HepG2 (cell line): Measurements from ENCODE around the gene ATG13. TPM values are rescaled to one million over a fixed set of nuclear protein-coding genes. Genes with fewer than 3 reads are reported as not detected.
A peak's percentile ranks its signal among the peaks of the same experiment; 100 is the strongest.

Source experiments
- ATAC-seq: fragments of 200-7000 bp; cut with Tn5 transposase; 3 replicates; pipeline ENCODE4 v1.9.1; 2020; ENCODE audit warnings: mild to moderate bottlenecking, moderate library complexity
- BruUV-seq: library from RNA; stranded (reverse); fragments of 400-500 nt; replicated peaks from 2 replicates; lab custom pipeline; 2021; lab: Mats Ljungman, UMichigan
- CTCF ChIA-PET: fragments of 300-600 bp; formaldehyde crosslinking; extraction: SDS; loops from one replicate; lab custom pipeline; 2021; ENCODE audit warnings: low total read pairs, inconsistent platforms, low intra/inter-chr PET ratio; lab: Yijun Ruan, JAX
- POLR2A ChIA-PET: fragments of 350-600 bp; sonication (Branson Sonifier 250); formaldehyde crosslinking; loops from one replicate; lab custom pipeline; 2020; ENCODE audit warnings: antibody characterized with exemption, inconsistent platforms; lab: Yijun Ruan, JAX
- DNase-seq: peaks from one replicate; pipeline ENCODE4 v3.0.0-alpha.2; 2015; ENCODE audit warnings: low spot score
- FAIRE-seq: peaks from 3 replicates; lab custom pipeline; 2011; peaks lifted over from hg19 to GRCh38; lab: Jason Lieb, UNC
- H2AFZ ChIP-seq: one replicate; pipeline ENCODE4 v1.6.1; 2011; ENCODE audit warnings: low read length, inconsistent platforms
- H3K27ac ChIP-seq: fragments of 300-600 bp; 3 replicates; pipeline ENCODE4 v1.8.0; 2011; ENCODE audit warnings: mixed run types, mild to moderate bottlenecking, mixed read lengths, low read length, inconsistent platforms; ENCODE audit not compliant: insufficient read depth; ENCODE audit errors: extremely low read length
- H3K27me3 ChIP-seq, 2 experiments: fragments of 200-600 bp in 1 of 2; 2 replicates in 1 of 2; 3 replicates in 1 of 2; pipeline versions ENCODE4 v1.6.0 to v1.8.0; 2011; ENCODE audit warnings: low read length in 2 of 2, mild to moderate bottlenecking in 2 of 2, moderate library complexity in 2 of 2, inconsistent platforms in 1 of 2; ENCODE audit not compliant: insufficient read depth in 2 of 2, control insufficient read depth in 1 of 2
- H3K36me3 ChIP-seq, 2 experiments: fragments of 200-600 bp in 1 of 2; replicated peaks in 1 of 2; 2 replicates in 1 of 2; 3 replicates in 1 of 2; pipeline versions ENCODE4 v1.5.1 to v1.8.0; 2011; ENCODE audit warnings: low read length in 2 of 2, inconsistent platforms in 1 of 2; ENCODE audit not compliant: insufficient read depth in 2 of 2, control insufficient read depth in 1 of 2
- H3K4me1 ChIP-seq: 2 replicates; pipeline ENCODE4 v1.5.1; 2012; ENCODE audit warnings: low read length, inconsistent platforms; ENCODE audit not compliant: insufficient read depth
- H3K4me2 ChIP-seq: 2 replicates; pipeline ENCODE4 v1.6.0; 2011; ENCODE audit warnings: low read depth, low read length, inconsistent platforms
- H3K4me3 ChIP-seq, 3 experiments: fragments of 200-600 bp in 1 of 3; sonication (generic), shearing (Covaris generic) in 1 of 3; replicated peaks in 1 of 3; 2 replicates each; pipeline ENCODE4 v1.5.1; 2011 to 2016; ENCODE audit warnings: low read length in 3 of 3, inconsistent platforms in 2 of 3, low read depth in 2 of 3, mild to moderate bottlenecking in 2 of 3, control low read depth in 1 of 3, mixed read lengths in 1 of 3; ENCODE audit not compliant: insufficient read depth in 1 of 3
- H3K79me2 ChIP-seq: one replicate; pipeline ENCODE4 v1.6.1; 2011; ENCODE audit warnings: low read length, inconsistent platforms; ENCODE audit not compliant: insufficient read depth
- H3K9ac ChIP-seq: 2 replicates; pipeline ENCODE4 v1.6.0; 2011; ENCODE audit warnings: mild to moderate bottlenecking, low read depth, low read length, inconsistent platforms; ENCODE audit not compliant: insufficient read depth
- H3K9me3 ChIP-seq: 2 replicates; pipeline ENCODE4 v1.5.1; 2012; ENCODE audit warnings: mild to moderate bottlenecking, low read length
- H4K20me1 ChIP-seq: 2 replicates; pipeline ENCODE4 v1.6.0; 2011; ENCODE audit warnings: inconsistent platforms, mild to moderate bottlenecking, low read length, moderate library complexity; ENCODE audit not compliant: insufficient read depth
- CREB1 ChIP-seq, 2 experiments: fragments of 450-650 bp in 1 of 2; IDR thresholded peaks; 2 replicates each; pipeline ENCODE4 v1.6.1; 2016 to 2017; ENCODE audit warnings: control low read depth in 1 of 2, mild to moderate bottlenecking in 1 of 2, missing compliant biosample characterization in 1 of 2, missing genetic modification characterization in 1 of 2
- FOSL1 ChIP-seq: sonication (generic); formaldehyde crosslinking; IDR thresholded peaks from 2 replicates; pipeline ENCODE4 v1.9.0; 2021; ENCODE audit warnings: missing genetic modification reagents, borderline replicate concordance
- KLF12 ChIP-seq: sonication (generic); formaldehyde crosslinking; IDR thresholded peaks from 2 replicates; pipeline ENCODE4 v1.4.0; 2020; ENCODE audit warnings: missing genetic modification reagents, borderline replicate concordance
- KLF16 ChIP-seq, 2 experiments: sonication (generic) in 1 of 2; formaldehyde crosslinking in 1 of 2; IDR thresholded peaks; 2 replicates each; pipeline versions ENCODE4 v1.6.1 to v1.8.0; 2016 to 2023; ENCODE audit warnings: missing genetic modification reagents in 2 of 2, missing compliant biosample characterization in 1 of 2
- POGK ChIP-seq: sonication (generic); formaldehyde crosslinking; conservative IDR thresholded peaks from 2 replicates; pipeline ENCODE4 v1.8.0; 2022; ENCODE audit warnings: mild to moderate bottlenecking, moderate library complexity, missing genetic modification reagents
- STAT5B ChIP-seq: sonication (generic); formaldehyde crosslinking; IDR thresholded peaks from 2 replicates; pipeline ENCODE4 v1.4.0; 2020; ENCODE audit warnings: missing genetic modification reagents
- ZNF280B ChIP-seq: sonication (generic); formaldehyde crosslinking; IDR thresholded peaks from 2 replicates; pipeline ENCODE4 v1.5.0; 2020; ENCODE audit warnings: missing genetic modification reagents, mild to moderate bottlenecking, borderline replicate concordance
- ZNF615 ChIP-seq: sonication (generic); formaldehyde crosslinking; IDR thresholded peaks from 2 replicates; pipeline ENCODE4 v1.5.0; 2020; ENCODE audit warnings: mild to moderate bottlenecking, missing genetic modification reagents, borderline replicate concordance
- WGBS: methylation state at CpG from one replicate; pipeline ENCODE4 v1.1.6; 2017; ENCODE audit warnings: low lambda C conversion rate; 5-methylcytosine and 5-hydroxymethylcytosine counted together
- in situ Hi-C: cut with HindIII; loops from 2 replicates; pipeline ENCODE4 v1.10.0; 2017; ENCODE audit warnings: low pct_unique_long_range_greater_than_20kb; ENCODE audit not compliant: extremely low pct_ligation_motif_present
- intact Hi-C: fragments of 100-400 bp; cut with micrococcal nuclease; formaldehyde crosslinking; loops from one replicate; pipeline ENCODE4 v1.10.0; 2022; ENCODE audit not compliant: unreplicated experiment
- polyA plus RNA-seq, 8 experiments: library from polyadenylated mRNA; depleted of rRNA in 3 of 8; stranded (reverse) in 7 of 8; unstranded in 1 of 8; fragments of >200 nt; fragmentation: Illumina TruSeq in 4 of 8; extraction: Trizol in 4 of 8; gene quantifications; 2 replicates each; pipeline versions ENCODE4 v1.2.1 to v1.2.3, GENCODE V29; 2011 to 2016; ENCODE audit warnings: low read depth in 4 of 8, missing spikeins in 1 of 8, mixed read lengths in 1 of 8; ENCODE audit not compliant: insufficient read depth in 1 of 8
- total RNA-seq, 5 experiments: library from RNA; depleted of rRNA; stranded (reverse); fragments of >200 nt; fragmentation: Illumina TruSeq; extraction: Trizol; gene quantifications; 2 replicates each; pipeline ENCODE4 v1.2.3, GENCODE V29; 2016; ENCODE audit warnings: low read depth in 1 of 5
- TF ChIP-seq, protein P1 (sequence below): sonication (generic); formaldehyde crosslinking; IDR thresholded peaks from 2 replicates; pipeline ENCODE4 v1.4.0; 2020; ENCODE audit warnings: missing genetic modification reagents, low read depth, mild to moderate bottlenecking, borderline replicate concordance
- TF ChIP-seq, protein P2 (sequence below): sonication (generic); formaldehyde crosslinking; IDR thresholded peaks from 2 replicates; pipeline ENCODE4 v1.5.1; 2020; ENCODE audit warnings: mild to moderate bottlenecking, missing genetic modification reagents, borderline replicate concordance

Gene ATG13
- total and polyA plus RNA-seq, 2 of the 13 experiments (the other 11 are each of a cell fraction or from before 2014, with no cell fraction given): 55.0 to 77.3 TPM

DNA sequence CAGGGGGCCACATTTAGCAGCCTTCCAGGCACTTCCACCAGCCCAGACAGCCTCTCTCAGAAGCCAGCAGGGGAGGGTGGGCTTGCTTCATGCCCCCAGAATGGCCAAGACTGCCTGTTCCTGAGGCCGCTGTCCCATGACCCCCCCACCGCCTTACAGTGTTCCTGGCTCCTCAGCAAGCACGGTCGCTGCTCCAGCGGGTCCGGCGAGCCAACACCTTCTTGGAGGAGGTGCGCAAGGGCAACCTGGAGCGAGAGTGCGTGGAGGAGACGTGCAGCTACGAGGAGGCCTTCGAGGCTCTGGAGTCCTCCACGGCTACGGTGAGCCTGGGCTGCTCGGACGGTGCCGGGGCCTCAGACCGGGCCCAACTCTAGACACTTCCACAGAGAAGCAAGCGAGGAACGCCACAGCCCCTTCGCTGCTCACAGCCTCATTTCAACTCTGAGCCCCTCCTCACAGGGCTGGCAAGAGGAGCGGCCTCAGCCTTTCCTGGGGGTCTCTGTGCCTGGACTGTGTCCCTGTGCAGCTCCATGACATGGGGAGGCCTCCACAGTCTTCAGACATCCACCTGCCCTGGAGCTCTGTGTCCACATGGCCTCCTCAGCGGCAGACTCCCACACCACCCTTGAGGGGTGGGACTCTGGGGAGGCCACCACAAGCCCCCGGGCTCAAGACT lies 102.3 kb downstream of the ATG13 start (continued):
- TF ChIP-seq ZNF615 (no peak), POGK (CRISPR knock-in tag) (peak; percentile 58), KLF12 (CRISPR knock-in tag) (0 out of 2 replicates have a peak, but pooled peaks have one; percentile 2), FOSL1 (CRISPR knock-in tag) (no peak)
- TF ChIP-seq, all 625 proteins: peak for 93

- Histone ChIP-seq H3K4me2 (peak overlapping the region; percentile 94), H3K9ac (peak overlapping the region; percentile 26; the same call in 1 of the 2 replicates), H3K4me1 (peaks cover 87% of the 10 kb centered on the region), H3K4me3 (peak overlapping the region in 2 of 3 experiments; percentile 27 to 92; a peak in 4 of 6 replicates), H3K9me3 (no peaks in the 10 kb centered on the region), H3K27ac (peak overlapping the region; percentile 25), H3K36me3 (peaks cover 13 to 32% of the 10 kb centered on the region in 2 experiments), H3K27me3 (no peaks in the 10 kb centered on the region; a peak in 1 of 5 replicates), H4K20me1 (peaks cover 29% of the 10 kb centered on the region), H2AFZ (no peak overlapping the region), H3K79me2 (peaks cover 64% of the 10 kb centered on the region)
- intact Hi-C loops: no loop called here
- DNase-seq (no peak), ATAC-seq (no peak), FAIRE-seq (no peak)
- in situ Hi-C loops: no loop called here
- 80% methylated on average over 6 of the region's 6 CpGs for WGBS
- POLR2A ChIA-PET: interaction anchor here (2.4 to 12.3 kb wide), 7 partner anchors 8 to 50 kb away, joined by 8 to 272 read pairs (median 38); partner anchors contain the start of genes ARHGAP1 and ZNF408
- CTCF ChIA-PET: no interaction called here
- no TSS peak for BruUV-seq
- TF ChIP-seq, protein P1, sequence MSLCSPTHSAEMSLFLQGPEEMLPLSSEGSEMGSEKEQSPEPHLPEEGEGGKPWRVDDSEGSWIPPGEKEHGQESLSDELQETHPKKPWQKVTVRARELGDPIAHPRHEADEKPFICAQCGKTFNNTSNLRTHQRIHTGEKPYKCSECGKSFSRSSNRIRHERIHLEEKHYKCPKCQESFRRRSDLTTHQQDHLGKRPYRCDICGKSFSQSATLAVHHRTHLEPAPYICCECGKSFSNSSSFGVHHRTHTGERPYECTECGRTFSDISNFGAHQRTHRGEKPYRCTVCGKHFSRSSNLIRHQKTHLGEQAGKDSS (CRISPR knock-in tag): 0 out of 2 replicates have a peak, but pooled peaks have one; percentile 50
- peak; percentile 56; the same call in 1 of the 2 replicates for TF ChIP-seq CREB1 (IDR thresholded peaks at IDR 0.05)
- no peak for TF ChIP-seq CREB1 (CRISPR knock-in tag; IDR thresholded peaks at IDR 0.05)
- TF ChIP-seq, protein P2, sequence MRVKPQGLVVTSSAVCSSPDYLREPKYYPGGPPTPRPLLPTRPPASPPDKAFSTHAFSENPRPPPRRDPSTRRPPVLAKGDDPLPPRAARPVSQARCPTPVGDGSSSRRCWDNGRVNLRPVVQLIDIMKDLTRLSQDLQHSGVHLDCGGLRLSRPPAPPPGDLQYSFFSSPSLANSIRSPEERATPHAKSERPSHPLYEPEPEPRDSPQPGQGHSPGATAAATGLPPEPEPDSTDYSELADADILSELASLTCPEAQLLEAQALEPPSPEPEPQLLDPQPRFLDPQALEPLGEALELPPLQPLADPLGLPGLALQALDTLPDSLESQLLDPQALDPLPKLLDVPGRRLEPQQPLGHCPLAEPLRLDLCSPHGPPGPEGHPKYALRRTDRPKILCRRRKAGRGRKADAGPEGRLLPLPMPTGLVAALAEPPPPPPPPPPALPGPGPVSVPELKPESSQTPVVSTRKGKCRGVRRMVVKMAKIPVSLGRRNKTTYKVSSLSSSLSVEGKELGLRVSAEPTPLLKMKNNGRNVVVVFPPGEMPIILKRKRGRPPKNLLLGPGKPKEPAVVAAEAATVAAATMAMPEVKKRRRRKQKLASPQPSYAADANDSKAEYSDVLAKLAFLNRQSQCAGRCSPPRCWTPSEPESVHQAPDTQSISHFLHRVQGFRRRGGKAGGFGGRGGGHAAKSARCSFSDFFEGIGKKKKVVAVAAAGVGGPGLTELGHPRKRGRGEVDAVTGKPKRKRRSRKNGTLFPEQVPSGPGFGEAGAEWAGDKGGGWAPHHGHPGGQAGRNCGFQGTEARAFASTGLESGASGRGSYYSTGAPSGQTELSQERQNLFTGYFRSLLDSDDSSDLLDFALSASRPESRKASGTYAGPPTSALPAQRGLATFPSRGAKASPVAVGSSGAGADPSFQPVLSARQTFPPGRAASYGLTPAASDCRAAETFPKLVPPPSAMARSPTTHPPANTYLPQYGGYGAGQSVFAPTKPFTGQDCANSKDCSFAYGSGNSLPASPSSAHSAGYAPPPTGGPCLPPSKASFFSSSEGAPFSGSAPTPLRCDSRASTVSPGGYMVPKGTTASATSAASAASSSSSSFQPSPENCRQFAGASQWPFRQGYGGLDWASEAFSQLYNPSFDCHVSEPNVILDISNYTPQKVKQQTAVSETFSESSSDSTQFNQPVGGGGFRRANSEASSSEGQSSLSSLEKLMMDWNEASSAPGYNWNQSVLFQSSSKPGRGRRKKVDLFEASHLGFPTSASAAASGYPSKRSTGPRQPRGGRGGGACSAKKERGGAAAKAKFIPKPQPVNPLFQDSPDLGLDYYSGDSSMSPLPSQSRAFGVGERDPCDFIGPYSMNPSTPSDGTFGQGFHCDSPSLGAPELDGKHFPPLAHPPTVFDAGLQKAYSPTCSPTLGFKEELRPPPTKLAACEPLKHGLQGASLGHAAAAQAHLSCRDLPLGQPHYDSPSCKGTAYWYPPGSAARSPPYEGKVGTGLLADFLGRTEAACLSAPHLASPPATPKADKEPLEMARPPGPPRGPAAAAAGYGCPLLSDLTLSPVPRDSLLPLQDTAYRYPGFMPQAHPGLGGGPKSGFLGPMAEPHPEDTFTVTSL: 0 out of 2 replicates have a peak, but pooled peaks have one; percentile 14
- TF ChIP-seq STAT5B: no peak
- TF ChIP-seq ZNF280B (CRISPR knock-in tag): no peak
- 0 out of 4 replicates have a peak, but pooled peaks of 1 of the 2 experiments have one; percentile 8 for TF ChIP-seq KLF16 (CRISPR knock-in tag; IDR thresholded peaks at IDR 0.05)
These were observed 103.9 kb downstream of the ATG13 start for GRCh38 chr11:46721286-46721685.
